ENCODE data around the gene BRI3.

BRI3 gene

GRCh38 chr7:98281757-98282606 lies 496 bp downstream of the BRI3 start:
- no peak for DNase-seq (ENCODE audit: low read depth)
- peak overlapping the region; percentile 93 for H3K4me3 ChIP-seq (ENCODE audit: control insufficient read depth, low read depth, low read length)
- no peak for TF ChIP-seq CTCF (conservative IDR thresholded peaks at IDR 0.05; ENCODE audit: control insufficient read depth, insufficient read depth, low read depth, low read length)

GRCh38 chr7:98282703-98283102 lies 1.2 kb downstream of the BRI3 start:
- peak overlapping the region; percentile 93 for H3K4me3 ChIP-seq (ENCODE audit: control insufficient read depth, low read depth, low read length)
- TF ChIP-seq CTCF (conservative IDR thresholded peaks at IDR 0.05; ENCODE audit: control insufficient read depth, insufficient read depth, low read depth, low read length): no peak
- DNase-seq (ENCODE audit: low read depth): no peak

- H3K4me3 ChIP-seq (ENCODE audit: control insufficient read depth, low read depth, low read length): peak overlapping the region; percentile 93
- peak; percentile 83 for DNase-seq (ENCODE audit: low read depth)
Observed at GRCh38 chr7:98283127-98283886, 1.8 kb downstream of the BRI3 start.

GRCh38 chr7:98283887-98284222 lies 2.4 kb downstream of the BRI3 start:
- no peak for DNase-seq (ENCODE audit: low read depth)
- no peak for TF ChIP-seq CTCF (conservative IDR thresholded peaks at IDR 0.05; ENCODE audit: control insufficient read depth, insufficient read depth, low read depth, low read length)
- peak overlapping the region; percentile 93 for H3K4me3 ChIP-seq (ENCODE audit: control insufficient read depth, low read depth, low read length)

More at GRCh38 chr7:98283127-98283886, 1.8 kb downstream of the BRI3 start:
- no peak for TF ChIP-seq CTCF (conservative IDR thresholded peaks at IDR 0.05; ENCODE audit: control insufficient read depth, insufficient read depth, low read depth, low read length)

- no peak for TF ChIP-seq CTCF (conservative IDR thresholded peaks at IDR 0.05; ENCODE audit: control insufficient read depth, insufficient read depth, low read depth, low read length)
- DNase-seq (ENCODE audit: low read depth): peak; percentile 71
- peak overlapping the region; percentile 93 for H3K4me3 ChIP-seq (ENCODE audit: control insufficient read depth, low read depth, low read length)
Observed at GRCh38 chr7:98284335-98285036, 3.0 kb downstream of the BRI3 start.

All from fibroblast of mammary gland (primary cell).